ENCODE data around the gene KRT75.

KRT75 gene

GRCh38 chr12:52439420-52439819 is 5.2 kb upstream of the KRT75 start:
- DNase-seq, result no peak

DNA sequence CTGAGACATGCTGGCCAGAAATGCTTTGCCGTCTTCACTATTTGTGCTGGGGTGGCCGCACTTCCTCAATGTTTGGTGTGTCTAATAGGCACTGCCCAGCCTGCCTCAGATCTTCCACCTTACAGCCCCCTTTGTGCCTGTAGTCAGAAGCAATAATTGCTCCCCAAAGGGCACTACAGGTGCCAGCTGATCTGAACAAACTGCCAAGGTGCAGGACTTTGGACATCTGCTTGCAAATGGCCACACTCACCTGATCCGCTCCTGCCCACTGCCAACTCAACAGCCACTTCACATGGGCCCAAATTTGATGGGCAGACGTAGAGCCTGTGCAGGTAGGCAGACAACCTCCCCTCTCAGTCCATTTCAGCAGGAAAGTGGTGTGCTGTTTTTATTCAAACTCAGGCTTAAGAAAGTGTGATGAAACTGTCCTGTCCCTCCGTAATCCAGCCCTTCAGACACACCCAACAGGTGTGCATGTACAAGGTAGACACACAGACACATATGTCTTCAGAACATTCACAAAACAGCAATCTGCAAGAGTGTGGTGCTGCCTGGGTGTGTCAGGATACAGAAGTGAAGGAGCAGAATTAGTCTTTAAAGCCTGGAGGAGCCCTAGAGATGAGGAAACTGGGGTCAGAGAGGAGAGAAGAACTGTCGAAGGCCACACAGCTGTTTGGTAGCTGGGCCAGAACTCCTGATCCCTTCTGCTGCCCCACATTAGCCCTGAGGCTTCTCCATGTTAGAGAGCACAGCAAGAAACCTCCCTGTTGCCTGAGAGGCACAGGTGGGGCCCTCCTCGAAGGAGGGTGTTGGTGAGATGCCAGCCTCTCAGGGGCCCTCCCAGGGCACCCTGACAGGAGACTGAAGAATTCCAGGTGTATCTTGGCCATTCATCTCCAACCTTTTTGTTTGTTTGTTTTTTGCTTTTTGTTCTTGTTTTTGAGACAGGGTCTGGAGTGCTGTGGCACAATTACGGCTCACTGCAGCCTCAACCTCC is 4.4 kb upstream of the KRT75 start:
- DNase-seq, result no peak

- no peak for DNase-seq
Observed at GRCh38 chr12:52437508-52437907, 3.3 kb upstream of the KRT75 start.

- no peak for DNase-seq
Observed at GRCh38 chr12:52436828-52437474, 2.8 kb upstream of the KRT75 start.

DNA sequence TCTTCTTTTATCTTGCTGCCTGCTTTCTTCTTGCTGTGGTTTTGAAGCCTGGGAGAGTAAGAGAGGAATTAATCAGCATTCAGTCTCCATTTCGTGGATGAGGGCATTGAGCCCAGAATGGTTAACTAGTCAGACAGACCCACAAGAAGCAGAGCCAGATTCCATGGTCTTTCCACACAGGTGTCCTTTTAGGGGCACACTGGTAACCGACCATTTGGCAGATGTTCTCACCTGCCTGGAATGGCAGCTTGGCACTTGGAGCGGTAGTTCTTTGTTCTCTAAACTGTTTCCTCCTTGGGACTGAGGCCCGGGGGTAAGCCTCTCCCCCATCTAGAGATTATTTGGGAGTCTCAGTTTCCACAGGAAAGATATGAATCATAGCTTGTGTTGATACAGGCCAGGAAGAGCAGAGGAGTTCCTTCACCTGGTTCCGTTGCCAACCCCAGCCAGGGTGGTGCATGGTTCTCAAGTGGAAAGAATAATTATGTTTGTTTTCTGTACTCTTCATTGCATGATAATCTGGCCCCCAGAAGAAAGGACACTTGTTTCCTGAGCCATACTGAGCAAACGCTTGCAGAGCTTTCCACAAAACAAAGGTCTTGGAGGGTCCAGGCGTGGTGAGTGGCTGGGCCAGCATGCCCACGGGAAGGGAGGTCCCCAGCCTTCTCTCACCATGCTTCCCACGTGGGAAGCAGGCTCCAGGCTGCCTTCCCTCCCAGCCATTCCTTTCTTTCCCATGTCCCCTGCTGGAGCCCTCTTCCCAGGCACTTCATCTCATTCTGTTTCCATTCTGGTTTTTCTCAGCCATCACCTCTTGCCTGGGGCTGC is 2.0 kb upstream of the KRT75 start:
- DNase-seq, result no peak

DNA sequence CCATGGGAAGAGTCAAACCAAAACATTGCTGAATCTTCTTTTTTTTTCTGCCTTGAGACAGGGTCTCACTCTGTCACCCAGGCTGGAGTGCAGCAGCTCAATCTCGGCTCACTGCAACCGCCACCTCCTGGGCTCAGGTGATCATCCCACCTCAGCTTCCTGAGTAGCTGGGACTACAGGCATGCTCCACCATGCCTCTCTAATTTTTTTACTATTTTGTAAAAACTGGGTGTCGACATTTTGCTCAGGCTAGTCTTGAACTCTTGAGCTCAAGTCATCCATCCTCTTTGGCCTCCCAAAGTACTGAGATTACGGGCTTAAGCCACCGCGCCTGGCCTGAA is 1.5 kb upstream of the KRT75 start:
- no peak for DNase-seq

- DNase-seq, result no peak
Observed at GRCh38 chr12:52434760-52435530, 774 bp upstream of the KRT75 start.

- DNase-seq, result no peak
Observed at GRCh38 chr12:52433501-52434080, 580 bp downstream of the KRT75 start.

GRCh38 chr12:52432559-52433207 is 1.5 kb downstream of the KRT75 start:
- no peak for DNase-seq

GRCh38 chr12:52428121-52428520 is 6.0 kb downstream of the KRT75 start:
- DNase-seq, result no peak

GRCh38 chr12:52427083-52427482 is 7.1 kb downstream of the KRT75 start:
- DNase-seq, result no peak

DNA sequence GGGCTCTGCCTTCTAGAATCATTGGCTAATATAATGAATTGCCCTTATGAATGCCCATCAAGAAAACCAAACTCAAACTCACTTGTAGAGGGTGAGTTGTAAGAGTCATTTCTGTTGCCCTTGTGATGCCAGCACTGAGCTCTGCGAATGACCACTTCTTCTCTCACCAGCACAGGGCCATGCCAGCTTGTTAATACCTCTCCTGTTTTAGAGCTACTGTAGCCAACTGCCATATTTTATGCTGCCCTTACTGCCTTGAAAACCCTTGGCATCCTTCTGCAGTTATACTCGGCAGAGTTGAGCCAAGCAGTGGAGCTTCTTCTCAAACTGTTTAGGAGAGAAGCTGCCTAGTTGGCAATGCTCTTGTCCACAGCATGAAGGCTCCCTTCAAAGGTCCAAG is 8.1 kb downstream of the KRT75 start:
- no peak for DNase-seq

DNA sequence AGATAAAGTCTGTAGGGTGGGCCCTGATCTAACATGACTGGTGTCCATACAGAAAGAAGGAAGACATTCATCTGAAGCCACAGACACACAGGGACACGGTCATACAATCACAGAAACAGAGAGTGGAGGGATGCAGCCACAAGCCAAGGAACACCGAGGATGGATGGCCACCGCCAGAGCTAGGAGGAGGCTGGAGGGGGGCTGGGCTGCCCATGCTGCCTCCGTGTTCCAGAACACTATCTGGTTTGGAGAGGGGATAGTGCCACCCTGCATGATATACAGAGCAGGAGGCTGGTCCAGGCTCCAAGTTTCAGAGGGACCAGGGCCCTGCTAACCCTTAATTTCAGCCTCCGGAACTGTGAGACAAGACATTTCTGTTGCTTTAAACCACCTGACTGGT is 8.7 kb downstream of the KRT75 start:
- DNase-seq, result no peak

DNA sequence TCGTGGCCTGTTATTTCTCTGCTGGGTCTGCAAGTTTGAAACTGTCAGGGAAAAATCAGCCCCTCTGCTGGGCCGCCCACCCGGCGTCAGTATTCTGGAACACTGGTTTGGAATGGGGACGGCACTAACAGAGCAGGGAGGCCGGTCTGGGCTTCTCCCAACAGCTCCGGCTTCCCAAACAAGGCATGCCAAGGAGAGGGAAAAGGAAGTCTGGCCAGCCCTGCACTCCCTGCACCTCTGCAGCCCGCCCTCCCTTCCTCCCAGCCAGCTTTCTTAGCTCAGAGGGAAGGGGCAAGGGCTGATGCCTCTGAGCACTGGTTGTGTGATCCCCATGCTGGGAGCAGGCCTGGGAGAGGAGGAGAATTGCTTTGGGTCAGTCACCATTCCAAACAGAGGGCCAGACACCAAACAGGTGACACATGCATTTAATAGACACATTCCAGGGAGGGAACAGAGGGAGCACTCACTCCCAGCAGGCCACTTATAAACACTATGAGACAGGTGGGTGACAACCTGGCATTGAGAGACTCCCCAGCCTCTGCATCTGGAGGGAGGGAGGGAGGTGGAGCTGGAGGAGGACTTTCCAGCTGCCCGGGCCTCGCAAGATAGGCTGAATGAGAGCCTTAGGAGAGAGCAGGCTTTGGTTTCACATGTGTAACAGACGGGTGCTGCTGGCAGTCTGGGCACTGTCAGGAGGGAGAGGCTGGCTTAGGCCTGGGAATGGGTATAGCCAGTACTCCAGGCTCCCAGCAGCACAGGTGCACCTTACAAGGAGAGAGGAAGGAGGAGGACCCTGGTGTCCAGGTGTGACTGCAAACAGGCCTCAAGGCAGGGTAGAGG is 10.3 kb downstream of the KRT75 start:
- DNase-seq, result no peak

DNA sequence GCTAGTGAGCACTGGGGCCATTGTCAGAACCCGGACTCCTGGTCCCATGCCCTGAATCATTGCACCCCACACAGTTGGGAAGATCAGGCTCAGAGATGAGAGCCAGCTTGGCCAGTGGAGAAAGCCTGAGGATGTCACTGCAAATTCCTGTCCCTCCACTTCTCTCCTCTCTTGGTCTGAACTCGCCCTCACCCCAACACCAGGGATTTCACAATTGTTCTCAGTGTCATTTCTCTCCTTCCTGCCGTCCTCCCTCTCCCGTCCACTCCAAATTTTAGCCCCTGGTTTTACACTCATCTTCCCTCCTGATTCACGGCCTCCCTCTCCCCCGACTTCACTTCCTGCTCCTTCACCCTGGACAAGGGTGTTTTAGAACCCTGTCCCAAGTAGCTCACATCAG is 11.1 kb downstream of the KRT75 start:
- DNase-seq, result no peak

GRCh38 chr12:52419656-52420055 is 14.5 kb downstream of the KRT75 start:
- DNase-seq, result no peak

GRCh38 chr12:52418576-52419110 is 15.5 kb downstream of the KRT75 start:
- DNase-seq, result no peak

GRCh38 chr12:52417740-52418139 is 16.4 kb downstream of the KRT75 start:
- DNase-seq, result no peak

GRCh38 chr12:52416795-52417194 is 17.4 kb downstream of the KRT75 start:
- no peak for DNase-seq
